ENCODE data around the gene SEC61B.
A peak's percentile ranks its signal among the peaks of the same experiment; 100 is the strongest.

SEC61B gene

DNA sequence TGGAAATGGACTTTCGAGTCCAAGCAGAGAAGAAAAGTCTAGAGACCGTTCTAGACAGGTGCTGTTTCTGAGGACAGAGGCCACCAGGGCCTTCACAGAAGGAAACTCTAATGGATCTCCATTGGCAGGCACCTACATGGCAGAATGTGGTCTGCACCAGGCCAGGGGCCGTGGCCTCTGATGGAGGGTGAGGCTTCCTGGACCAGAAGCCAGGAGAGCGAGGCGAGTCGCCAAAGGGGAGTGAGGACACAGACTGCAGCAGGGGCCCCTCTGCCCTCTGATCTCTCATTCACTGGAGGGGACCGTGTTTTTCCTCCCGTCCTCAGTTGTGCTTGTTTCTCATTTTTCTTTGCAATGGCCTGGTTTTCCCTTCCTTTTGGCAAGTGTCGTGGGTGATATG, 41.4 kb upstream of the SEC61B start:
- DNase-seq (ENCODE audit: low read depth): no peak

DNA sequence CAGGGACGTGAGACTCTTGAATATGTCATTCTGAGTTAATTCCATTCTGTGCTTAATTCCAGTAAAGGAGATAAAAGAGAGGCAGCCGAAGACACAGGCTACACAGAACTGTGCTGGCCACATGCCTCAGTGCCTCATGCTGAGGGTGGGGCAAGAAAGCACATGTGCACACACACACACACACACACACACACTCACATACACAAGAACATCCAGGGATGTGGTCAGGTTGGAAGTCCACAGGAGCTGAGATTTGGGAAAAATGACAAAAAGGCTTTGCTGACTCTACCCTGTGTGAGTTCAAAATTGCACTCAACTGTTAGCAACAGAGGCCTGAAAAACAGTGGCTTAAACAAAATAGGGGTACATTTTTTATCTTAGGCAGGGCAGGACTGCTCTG, 40.9 kb upstream of the SEC61B start:
- TF ChIP-seq, protein P1, sequence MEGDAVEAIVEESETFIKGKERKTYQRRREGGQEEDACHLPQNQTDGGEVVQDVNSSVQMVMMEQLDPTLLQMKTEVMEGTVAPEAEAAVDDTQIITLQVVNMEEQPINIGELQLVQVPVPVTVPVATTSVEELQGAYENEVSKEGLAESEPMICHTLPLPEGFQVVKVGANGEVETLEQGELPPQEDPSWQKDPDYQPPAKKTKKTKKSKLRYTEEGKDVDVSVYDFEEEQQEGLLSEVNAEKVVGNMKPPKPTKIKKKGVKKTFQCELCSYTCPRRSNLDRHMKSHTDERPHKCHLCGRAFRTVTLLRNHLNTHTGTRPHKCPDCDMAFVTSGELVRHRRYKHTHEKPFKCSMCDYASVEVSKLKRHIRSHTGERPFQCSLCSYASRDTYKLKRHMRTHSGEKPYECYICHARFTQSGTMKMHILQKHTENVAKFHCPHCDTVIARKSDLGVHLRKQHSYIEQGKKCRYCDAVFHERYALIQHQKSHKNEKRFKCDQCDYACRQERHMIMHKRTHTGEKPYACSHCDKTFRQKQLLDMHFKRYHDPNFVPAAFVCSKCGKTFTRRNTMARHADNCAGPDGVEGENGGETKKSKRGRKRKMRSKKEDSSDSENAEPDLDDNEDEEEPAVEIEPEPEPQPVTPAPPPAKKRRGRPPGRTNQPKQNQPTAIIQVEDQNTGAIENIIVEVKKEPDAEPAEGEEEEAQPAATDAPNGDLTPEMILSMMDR (conservative IDR thresholded peaks at IDR 0.05; ENCODE audit: low read length): no peak
- no peak overlapping the region for H3K4me3 ChIP-seq (ENCODE audit: low read length)
- peak; percentile 32 for DNase-seq (ENCODE audit: low read depth)

More for the DNA sequence above, 41.4 kb upstream of the SEC61B start:
- no peak overlapping the region for H3K4me3 ChIP-seq (ENCODE audit: low read length)
- TF ChIP-seq, protein P1 (conservative IDR thresholded peaks at IDR 0.05; ENCODE audit: low read length): no peak

- no peak overlapping the region for H3K4me3 ChIP-seq (ENCODE audit: low read length)
- TF ChIP-seq, protein P1 (conservative IDR thresholded peaks at IDR 0.05; ENCODE audit: low read length): no peak
- DNase-seq (ENCODE audit: low read depth): peak; percentile 35
Measured at GRCh38 chr9:99181621-99182020, 40.5 kb upstream of the SEC61B start.

DNA sequence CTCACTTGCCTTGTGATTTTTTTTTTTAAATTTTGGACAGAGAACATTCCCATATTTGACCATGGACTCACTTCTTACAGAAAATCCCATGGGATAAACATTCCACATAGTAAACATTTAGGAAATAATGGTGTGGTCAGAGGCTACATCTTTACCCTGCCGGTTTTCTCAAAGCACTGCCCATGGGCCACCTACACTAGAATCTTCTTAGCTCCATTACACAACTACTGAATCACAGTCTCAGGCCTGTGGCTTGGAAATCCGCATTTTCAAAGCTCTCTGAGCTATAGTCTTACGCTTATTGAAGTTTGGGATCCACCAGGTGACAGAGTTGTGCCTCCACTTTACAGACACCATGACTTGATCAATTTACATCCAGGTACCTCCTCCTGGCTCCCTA, 39.7 kb upstream of the SEC61B start:
- TF ChIP-seq, protein P1 (conservative IDR thresholded peaks at IDR 0.05; ENCODE audit: low read length): no peak
- H3K4me3 ChIP-seq (ENCODE audit: low read length): no peak overlapping the region
- no peak for DNase-seq (ENCODE audit: low read depth)

DNA sequence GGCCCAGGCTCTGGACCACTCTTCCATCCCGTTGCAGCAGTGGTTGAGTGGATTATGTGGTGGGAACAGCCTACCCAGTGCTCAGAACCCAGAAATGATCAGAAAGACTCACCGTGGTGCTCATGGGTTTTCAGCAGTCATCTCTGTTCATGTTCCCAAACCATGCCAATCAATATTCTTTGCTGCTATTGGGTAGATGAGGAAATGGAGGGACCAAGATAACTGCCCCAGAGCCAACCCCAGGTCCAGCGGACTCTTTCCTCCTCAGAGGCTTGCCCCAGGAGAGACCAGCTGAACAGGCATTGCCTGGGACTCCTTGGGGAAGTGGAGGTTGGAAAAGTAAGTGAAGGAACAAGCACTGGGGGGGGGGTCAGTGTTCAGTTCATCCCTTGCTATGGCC, 38.5 kb upstream of the SEC61B start:
- no peak for DNase-seq (ENCODE audit: low read depth)
- TF ChIP-seq, protein P1 (conservative IDR thresholded peaks at IDR 0.05; ENCODE audit: low read length): no peak
- H3K4me3 ChIP-seq (ENCODE audit: low read length): no peak overlapping the region

- TF ChIP-seq, protein P1 (conservative IDR thresholded peaks at IDR 0.05; ENCODE audit: low read length): no peak
- H3K4me3 ChIP-seq (ENCODE audit: low read length): no peak overlapping the region
- DNase-seq (ENCODE audit: low read depth): no peak
Measured at GRCh38 chr9:99184110-99184474, 38.0 kb upstream of the SEC61B start.

GRCh38 chr9:99184475-99185347, 37.4 kb upstream of the SEC61B start:
- peak; percentile 91 for DNase-seq (ENCODE audit: low read depth)
- peak overlapping the region; percentile 41 for H3K4me3 ChIP-seq (ENCODE audit: low read length)
- TF ChIP-seq, protein P1 (conservative IDR thresholded peaks at IDR 0.05; ENCODE audit: low read length): peak; percentile 95
